ENCODE measurements around the gene WDR18. TPM values are rescaled to one million over a fixed set of nuclear protein-coding genes. Genes with fewer than 3 reads are reported as not detected.
"Not testable (repeated sequence)": the region's sequence is repeated elsewhere in the genome, so short reads cannot be mapped to it uniquely, and the experiment has no call there.

The WDR18 gene
- total RNA-seq, 1 experiment from 2014 or later = 61.9 TPM

GRCh38 chr19:1019616-1019961 lies 35.4 kb downstream of the WDR18 start:
- no peak for DNase-seq (ENCODE audit: low spot score)

DNA sequence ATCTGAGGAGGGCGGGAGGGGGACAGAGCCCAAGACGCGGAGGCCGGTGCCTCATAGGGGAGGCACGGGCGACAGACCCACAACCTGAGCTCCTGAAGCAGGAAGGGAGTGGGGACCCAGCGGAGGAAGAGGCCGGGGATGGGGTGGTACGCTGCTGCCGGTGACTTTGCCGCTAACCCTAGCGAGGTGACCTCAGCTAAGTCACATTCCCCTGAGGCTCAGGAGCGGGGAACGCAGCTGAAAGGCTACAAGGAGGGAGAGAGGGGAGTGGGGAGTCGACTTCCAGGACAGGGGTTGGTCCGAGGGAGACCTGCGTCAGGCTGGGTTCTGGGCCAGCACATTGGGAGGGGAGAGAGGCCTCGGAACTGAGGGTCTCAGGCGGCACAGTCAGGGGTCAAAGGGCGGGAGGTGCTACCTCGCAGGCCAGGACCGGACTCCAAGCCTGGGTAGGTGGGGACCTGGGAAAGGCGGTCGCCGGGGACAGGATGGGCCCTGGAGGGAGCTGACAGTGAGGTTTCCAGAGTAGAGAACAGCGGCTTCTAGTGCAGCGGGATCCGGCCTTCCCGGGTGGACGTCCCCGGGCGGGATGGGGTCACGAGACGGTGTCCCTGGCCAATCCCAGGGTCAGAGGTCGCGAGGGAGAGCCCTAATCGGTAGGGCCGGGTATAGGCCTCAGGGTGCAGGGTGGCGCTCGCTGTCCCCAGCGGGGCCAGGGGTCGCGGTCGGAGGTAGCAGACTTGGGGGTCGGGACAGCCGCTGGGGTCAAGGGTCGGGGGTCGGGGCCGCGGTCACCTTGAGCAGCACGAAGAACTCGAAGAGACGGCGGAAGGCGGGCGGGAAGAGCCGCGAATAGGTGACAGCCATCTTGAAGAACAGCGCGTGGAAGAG lies 36.1 kb downstream of the WDR18 start:
- DNase-seq (ENCODE audit: low spot score) = no peak

GRCh38 chr19:1020868-1021425 lies 36.8 kb downstream of the WDR18 start, which contains the start of gene TMEM259:
Gene TMEM259, minus strand, starts transcription at chr19:1021123. Its CDS starts 127 bp downstream, at chr19:1020996.
- peak; percentile 93 for DNase-seq (ENCODE audit: low spot score)

- not testable (repeated sequence) for DNase-seq (ENCODE audit: low spot score)
Observed at GRCh38 chr19:1023883-1024188, 39.7 kb downstream of the WDR18 start.

GRCh38 chr19:1025080-1025479 lies 40.9 kb downstream of the WDR18 start:
- DNase-seq (ENCODE audit: low spot score) = not testable (repeated sequence)

DNA sequence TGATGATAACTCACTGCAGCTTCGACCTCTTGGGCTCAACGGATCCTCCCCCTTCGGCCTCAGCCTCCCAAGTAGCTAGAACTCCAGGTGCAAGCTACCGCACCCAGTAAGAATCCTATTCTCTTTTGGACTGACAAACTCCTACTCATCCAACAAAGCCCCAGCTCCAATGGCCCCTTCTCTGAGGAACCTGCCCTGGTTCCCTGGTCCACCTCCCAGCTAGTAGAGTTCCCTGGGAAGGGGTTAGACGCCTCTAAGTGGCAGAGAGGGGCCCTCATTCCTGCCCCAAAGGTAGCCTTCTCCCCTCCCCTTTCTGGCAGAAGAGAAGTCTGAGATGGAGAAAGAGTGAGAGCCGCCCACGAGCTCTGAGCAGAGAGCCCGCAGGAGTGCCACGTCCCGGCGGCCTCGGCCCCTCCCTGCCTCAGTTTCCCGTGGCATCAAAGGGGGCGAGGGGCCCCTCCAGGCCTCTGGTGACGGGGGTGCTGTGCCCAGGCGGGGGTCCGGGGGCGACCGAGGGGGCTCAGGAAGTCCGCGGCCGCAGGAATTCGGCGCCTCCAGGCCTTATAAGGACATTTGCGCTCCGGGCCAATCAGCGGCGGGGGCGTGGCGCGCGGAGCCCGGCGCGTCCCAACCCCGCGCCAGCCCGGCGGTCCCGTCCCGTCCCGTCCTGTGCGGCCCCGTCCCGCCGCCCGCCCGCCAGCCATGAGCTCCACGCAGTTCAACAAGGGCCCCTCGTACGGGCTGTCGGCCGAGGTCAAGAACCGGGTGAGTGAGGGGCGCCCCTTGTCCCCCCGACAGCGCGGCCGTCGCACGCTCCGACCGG lies 42.0 kb downstream of the WDR18 start, which contains the start of gene CNN2:
TSS of gene CNN2 (plus strand) at position 649 of the 823 bp plus-strand sequence. CDS start at position 703, 54 bp downstream.
- peak; percentile 70 for DNase-seq (ENCODE audit: low spot score)

GRCh38 chr19:1026783-1027649 lies 42.9 kb downstream of the WDR18 start:
- no peak for DNase-seq (ENCODE audit: low spot score)

DNA sequence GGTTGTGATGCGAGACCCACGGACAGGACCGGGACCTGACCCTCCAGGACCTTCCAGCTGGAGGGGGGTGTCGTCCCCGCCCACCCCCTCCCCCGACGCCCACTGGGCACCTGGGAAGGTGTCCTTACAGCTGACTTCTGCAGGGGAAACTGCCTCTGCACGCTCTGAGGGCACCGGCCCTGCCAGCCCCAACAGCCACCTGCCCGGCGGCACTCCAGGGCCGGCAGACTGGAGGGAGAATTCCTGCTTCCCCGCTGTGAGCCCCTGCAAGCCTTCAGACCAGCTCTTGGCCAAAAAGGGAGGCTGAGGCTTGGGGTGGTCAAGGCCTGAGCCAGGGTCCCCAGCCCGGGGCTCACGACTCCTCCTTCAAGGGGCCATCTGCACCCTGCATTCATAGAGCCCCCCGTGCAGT lies 43.5 kb downstream of the WDR18 start:
- no peak for DNase-seq (ENCODE audit: low spot score)

DNA sequence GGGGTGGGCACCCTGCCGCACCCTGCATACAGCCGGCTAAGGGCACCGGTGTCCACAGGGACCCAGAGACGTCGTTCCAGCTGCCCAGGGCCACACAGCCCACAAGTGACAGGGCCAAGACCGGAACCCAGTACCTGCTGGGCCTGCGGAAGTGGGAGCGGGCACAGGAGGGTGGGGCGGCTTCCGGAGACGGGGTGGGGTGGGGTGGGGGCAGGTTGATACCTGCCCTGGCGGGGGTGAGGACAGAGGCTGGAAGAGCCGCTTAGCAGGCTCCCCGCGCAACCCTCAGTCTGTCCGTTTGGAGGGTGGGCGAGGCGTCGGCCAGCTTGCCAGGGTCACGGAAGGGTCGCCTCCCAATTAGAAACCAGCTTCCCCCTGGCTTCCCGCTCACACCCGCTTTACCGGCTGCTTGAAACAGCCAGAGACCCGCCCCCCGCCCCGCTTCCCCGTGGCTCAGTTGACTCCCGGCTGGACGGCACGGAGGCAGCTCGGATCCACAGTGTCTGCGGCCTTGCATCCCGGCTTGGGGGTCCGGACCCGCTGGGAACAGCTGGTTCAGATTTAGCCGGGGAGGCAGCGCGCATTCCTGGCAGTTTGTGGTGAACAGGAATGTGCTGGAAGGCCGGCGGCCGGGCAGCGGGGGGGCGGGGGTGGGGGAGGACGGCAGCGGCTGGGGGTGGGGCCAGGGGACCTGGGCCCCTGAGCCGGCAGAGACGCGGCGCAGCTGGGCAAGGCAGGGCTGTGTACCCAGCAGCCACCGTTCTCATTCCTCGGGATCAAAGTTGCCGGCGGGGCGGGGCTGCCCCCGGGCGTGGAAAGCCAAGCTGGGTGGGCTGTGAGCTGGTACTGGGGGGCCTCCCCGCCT lies 44.1 kb downstream of the WDR18 start:
- DNase-seq (ENCODE audit: low spot score) = peak; percentile 91

- no peak for DNase-seq (ENCODE audit: low spot score)
Observed at GRCh38 chr19:1032264-1032867, 48.2 kb downstream of the WDR18 start.

DNA sequence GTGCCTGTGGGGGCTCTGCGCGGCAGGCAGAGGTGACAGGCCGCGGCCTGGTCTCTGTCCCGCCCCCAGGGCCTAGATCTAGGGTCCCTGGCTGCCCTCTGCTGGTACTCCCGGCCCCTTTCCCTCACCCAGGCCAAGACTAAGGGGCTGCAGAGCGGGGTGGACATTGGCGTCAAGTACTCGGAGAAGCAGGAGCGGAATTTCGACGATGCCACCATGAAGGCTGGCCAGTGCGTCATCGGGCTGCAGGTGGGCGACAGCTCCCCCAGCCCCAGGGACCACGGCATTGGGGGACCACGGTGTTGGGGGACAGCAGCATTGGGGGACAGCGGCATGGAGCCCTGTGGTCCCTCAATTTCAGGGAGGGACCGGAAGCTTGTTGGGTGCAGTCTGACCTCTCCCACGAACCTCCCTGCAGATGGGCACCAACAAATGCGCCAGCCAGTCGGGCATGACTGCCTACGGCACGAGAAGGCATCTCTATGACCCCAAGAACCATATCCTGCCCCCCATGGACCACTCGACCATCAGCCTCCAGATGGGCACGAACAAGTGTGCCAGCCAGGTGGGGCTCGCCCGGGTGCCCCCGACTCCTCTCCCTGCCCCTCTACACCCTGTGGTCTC lies 52.0 kb downstream of the WDR18 start:
- no peak for DNase-seq (ENCODE audit: low spot score)

- DNase-seq (ENCODE audit: low spot score) = no peak
Observed at GRCh38 chr19:1037621-1038064, 53.5 kb downstream of the WDR18 start.

- no peak for DNase-seq (ENCODE audit: low spot score)
Observed at GRCh38 chr19:1038978-1039645, 55.0 kb downstream of the WDR18 start.

GRCh38 chr19:1039646-1040475 lies 55.7 kb downstream of the WDR18 start, which contains the start of gene ABCA7:
Gene ABCA7, plus strand, starts transcription at chr19:1040107. Its CDS starts 1,255 bp downstream, at chr19:1041362.
- peak; percentile 97 for DNase-seq (ENCODE audit: low spot score)

- DNase-seq (ENCODE audit: low spot score) = peak; percentile 74
Observed at GRCh38 chr19:1040476-1041271, 56.5 kb downstream of the WDR18 start.

- DNase-seq (ENCODE audit: low spot score) = no peak
Observed at GRCh38 chr19:1041272-1041834, 57.2 kb downstream of the WDR18 start.

Data from H4 (cell line).